ENCODE results near the gene CNGA1.
"Not testable (repeated sequence)": the region's sequence is repeated elsewhere in the genome, so short reads cannot be mapped to it uniquely, and the experiment has no call there.

Gene CNGA1

GRCh38 chr4:47939456-47939855 is 77.0 kb downstream of the CNGA1 start:
- Histone ChIP-seq H3K4me3 (no peak overlapping the region), H3K27ac (no peak overlapping the region)
- DNase-seq (ENCODE audit: low spot score) = no peak
- TF ChIP-seq CTCF (IDR thresholded peaks at IDR 0.05) = no peak

DNA sequence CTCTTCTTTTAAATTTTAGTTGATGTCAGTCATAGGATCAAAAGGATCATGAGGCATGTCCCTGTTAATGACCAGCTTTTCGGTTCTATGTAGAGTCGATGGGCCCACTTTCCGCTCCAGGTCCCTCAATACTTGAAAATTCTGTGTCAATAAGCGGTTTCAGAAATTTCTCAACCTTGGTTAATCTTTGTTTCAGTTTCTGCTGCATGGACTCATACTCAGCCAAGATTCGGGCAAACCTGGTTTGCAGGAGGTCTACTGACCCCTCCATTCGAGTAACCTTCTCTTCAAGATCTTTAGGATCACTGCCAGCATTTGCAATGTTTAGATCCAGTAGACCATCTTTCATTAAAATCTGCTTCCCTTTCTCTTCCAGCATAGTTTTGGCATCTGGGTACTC is 80.1 kb downstream of the CNGA1 start:
- Histone ChIP-seq H3K27ac (no peak overlapping the region), H3K4me3 (no peak overlapping the region)
- no peak for TF ChIP-seq CTCF (IDR thresholded peaks at IDR 0.05)
- DNase-seq (ENCODE audit: low spot score) = no peak

- TF ChIP-seq CTCF (IDR thresholded peaks at IDR 0.05) = peak; percentile 33
- Histone ChIP-seq H3K27ac (no peak overlapping the region), H3K4me3 (no peak overlapping the region)
- no peak for DNase-seq (ENCODE audit: low spot score)
These were observed 82.6 kb downstream of the CNGA1 start for GRCh38 chr4:47933840-47934239.

- no peak for DNase-seq (ENCODE audit: low spot score)
- H3K4me3 ChIP-seq = no peak overlapping the region
- H3K27ac ChIP-seq = no peak overlapping the region
- TF ChIP-seq CTCF (IDR thresholded peaks at IDR 0.05) = no peak
These were observed 85.3 kb downstream of the CNGA1 start for GRCh38 chr4:47930971-47931804.

DNA sequence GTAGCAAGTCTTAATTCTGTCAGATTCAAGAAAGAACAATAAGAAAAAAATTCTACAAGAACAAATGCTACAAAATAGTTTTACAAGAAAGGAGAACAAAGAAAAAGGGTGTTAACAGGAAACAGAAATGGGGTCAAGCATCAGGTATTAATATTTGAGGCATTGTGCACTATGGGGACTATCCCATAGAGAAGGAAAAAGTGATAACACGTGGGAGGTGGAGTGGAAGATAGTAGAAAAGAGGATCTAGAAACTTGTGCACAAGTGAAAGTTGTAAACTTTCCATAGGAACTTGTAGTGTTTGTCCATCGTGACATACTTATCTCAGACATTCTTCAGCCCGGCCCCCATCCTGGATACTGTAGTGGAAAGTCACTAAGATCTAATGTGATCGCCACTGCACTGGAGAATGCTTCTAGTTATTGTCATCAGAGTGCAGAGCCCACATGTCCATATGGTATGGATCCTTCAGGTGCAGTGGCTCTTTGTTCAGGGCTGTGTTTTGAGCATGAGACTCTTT is 86.7 kb downstream of the CNGA1 start:
- DNase-seq (ENCODE audit: low spot score) = no peak
- TF ChIP-seq CTCF (IDR thresholded peaks at IDR 0.05) = no peak

DNA sequence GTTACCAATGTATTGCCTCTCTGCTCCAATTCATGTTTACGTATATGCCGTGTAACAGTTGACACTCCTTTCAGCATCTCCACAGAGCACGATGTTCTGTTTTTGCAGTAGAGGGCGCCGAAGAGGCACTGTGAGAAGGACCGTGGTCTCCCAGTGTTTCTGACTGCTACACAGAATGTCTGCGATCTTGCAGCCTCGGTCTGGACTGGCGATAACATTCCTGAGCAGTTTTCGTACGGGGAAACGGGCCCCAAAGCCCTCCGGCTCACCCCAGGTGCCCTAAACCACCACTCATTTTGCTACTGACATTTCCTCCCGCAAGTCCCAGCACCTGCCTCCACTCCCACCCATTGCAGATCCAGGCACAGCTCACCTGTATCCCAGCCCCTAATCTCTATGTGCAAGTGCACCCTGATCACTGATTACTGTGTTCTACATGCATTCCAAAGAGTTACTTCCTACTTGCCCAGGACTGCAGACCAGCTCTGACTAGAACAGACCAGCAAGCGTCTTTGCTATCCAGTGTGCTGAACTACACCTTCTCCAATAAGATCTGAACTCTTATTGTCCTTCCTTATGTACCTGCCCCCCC is 89.7 kb downstream of the CNGA1 start:
- no peak overlapping the region for H3K27ac ChIP-seq
- TF ChIP-seq CTCF (IDR thresholded peaks at IDR 0.05) = peak; percentile 57
- peak overlapping the region; percentile 52 for H3K4me3 ChIP-seq
- no peak for DNase-seq (ENCODE audit: low spot score)

More for the DNA sequence above, 86.7 kb downstream of the CNGA1 start:
- Histone ChIP-seq H3K4me3 (no peak overlapping the region), H3K27ac (no peak overlapping the region)

GRCh38 chr4:47923261-47923608 is 93.2 kb downstream of the CNGA1 start:
- peak overlapping the region in 1 of 2 donors; percentile 28 for H3K27ac ChIP-seq
- not testable (repeated sequence) for H3K4me3 ChIP-seq; DNase-seq (ENCODE audit: low spot score)

DNA sequence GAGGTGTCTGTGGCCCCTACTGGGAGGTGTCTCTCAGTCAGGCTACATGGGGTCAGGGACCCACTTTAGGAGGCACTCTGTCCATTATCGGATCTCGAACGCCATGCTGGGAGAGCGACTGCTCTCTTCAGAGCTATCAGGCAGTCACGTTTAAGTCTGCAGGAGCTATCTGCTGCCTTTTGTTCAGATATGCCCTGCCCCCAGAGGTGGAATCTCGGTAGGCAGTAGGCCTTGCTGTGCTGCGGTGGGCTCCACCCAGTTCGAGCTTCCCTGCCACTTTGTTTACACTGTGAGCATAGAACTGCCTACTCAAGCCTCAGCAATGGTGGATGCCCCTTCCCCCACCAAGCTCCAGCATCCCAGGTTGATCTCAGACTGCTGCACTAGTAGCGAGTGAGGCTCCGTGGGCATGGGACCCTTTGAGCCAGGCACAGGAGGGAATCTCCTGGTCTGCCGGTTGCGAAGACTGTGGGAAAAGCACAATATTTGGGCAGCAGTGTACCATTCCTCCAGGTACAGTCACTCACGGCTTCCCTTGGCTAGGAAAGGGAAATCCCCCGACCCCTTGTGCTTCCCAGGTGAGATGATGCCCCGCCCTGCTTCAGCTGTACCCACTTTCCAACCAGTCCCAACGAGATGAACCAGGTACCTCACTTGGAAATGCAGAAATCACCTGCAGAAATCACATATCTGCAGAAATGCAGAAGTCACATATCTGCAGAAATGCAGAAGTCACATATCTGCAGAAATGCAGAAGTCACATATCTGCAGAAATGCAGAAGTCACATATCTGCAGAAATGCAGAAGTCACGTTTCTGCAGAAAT is 93.8 kb downstream of the CNGA1 start:
- not testable (repeated sequence) for DNase-seq (ENCODE audit: low spot score); H3K27ac ChIP-seq; H3K4me3 ChIP-seq

- not testable (repeated sequence) for DNase-seq (ENCODE audit: low spot score); H3K4me3 ChIP-seq; H3K27ac ChIP-seq
These were observed 99.3 kb downstream of the CNGA1 start for GRCh38 chr4:47917163-47917562.

Measured in coronary artery (tissue), 2 donors.